T-helper 22 cell (primary cell): ENCODE results near the gene GNL3L.
A peak's percentile ranks its signal among the peaks of the same experiment; 100 is the strongest.
"Not testable (repeated sequence)": the region's sequence is repeated elsewhere in the genome, so short reads cannot be mapped to it uniquely, and the experiment has no call there.

Experiments used
- DNase-seq: peaks from one replicate; pipeline ENCODE4 v3.0.0-alpha.2; 2020; ENCODE audit warnings: low read depth

Gene GNL3L

DNA sequence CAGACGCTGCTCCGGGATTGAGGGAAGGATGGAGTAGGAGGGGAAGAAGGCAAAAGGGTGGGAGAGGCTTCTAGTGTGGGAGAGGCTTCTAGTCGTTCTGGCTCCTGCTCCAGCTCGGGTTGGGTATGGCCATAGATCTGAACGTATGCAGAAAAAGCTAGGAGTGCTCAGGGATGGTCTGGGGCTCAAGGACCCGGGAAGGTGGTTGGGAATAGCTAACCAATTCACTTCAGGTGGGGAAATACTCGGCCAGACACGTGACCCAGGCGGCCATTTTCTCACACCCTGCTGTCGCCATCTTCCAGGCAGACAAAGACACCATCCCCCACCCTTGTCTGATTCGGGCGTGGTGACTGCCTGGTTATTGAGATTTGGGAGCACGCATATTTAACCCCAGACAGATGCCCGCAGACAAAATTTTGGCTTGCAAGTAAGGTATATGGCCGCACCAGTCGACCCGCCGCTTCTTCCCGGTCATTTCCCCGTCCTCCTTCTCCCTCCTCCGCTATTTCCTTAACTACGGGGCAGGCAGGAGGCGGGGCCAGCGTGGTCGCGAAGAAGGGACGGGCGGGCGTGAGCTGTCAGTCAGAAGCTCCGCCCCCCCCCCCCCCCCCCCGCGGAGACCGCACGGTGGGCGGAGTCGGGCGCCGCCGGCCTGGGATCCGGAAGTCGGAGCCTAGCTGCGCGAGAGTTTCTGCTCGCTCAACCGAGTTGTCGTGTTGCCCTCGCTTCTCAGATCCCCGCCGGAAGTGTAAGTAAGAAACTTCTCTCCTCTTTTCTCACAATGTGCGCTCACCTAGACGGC lies at the start of gene GNL3L:
GNL3L (plus strand) TSS at position 668 of the 805 bp plus-strand sequence. CDS start 2,348 bp downstream, outside the sequence.
- peak; percentile 68 for DNase-seq

DNA sequence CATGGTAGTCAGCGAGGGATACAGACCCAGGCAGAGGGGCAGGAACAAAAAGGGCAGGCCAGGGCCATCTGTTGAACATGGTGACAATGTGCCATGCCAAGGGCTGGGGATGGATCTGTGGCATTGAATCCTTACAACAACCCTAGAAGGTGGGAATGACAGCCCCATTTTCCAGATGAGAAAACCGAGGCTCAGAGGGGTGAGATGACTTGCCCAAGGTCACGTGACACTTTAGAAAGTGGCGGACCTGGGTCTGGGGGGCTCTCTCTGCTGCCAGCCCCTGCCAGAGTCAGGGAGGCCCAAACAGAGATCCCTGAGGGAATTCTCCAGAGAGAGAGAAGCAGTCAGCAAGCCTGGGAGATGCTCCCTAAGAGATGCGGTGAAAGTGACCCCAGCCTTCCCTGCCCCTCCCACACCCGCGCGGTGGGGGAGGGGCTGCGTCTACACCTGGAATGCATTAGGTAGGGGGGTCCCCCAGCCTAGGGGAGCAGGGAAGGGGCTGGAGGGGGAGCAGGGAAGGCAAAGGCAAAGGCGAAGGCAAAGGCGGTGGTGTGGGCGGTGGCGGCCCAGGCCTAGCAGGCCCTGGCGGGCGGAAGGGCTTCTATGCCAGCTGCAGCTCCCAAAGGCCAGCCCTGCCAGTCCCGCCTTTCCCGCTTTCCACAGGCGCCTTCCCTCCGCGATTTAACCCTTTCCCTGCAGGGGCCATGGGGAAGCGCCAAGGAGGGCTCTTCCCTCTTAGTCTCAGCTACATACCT lies 47.0 kb upstream of the GNL3L start:
- DNase-seq, result no peak

GRCh38 chrX:54483946-54484345 lies 46.1 kb upstream of the GNL3L start:
- DNase-seq, result no peak

- no peak for DNase-seq
These were observed 45.4 kb upstream of the GNL3L start for GRCh38 chrX:54484666-54485065.

DNA sequence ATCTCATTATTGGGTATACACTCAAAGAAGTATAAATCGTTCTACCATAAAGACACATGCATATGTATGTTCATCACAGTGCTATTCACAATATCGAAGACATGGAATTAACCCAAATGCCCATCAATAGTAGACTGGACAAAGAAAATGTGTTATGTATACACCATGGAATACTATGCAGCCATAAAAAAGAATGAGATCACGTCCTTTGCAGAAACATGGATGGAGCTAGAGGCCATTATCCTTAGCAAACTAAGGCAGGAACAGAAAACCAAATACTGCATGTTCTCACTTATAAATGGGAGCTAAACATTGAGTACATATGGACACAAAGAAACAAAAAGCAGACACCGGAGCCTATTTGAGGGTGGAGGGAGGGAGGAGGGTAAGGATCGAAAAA lies 40.2 kb upstream of the GNL3L start:
- DNase-seq, result not testable (repeated sequence)

DNA sequence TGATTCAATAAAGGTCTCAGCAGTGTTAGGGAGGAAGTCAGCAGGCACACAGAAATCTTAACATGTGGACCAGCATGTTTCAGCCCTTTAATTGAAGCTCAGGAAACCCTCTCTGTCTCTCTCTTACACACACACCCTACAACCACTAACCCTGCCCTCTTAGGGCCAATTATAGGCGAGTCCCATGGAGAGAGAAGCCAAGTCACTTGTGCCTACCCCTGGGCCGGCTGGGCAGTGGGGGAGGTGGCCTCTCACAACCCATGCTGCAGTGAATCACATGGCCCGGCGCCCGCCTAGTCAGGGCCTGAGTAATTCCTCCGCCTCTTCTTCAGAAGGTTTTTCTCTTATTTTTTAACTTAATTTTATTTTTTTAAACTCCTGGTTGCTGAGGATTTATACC lies 37.7 kb upstream of the GNL3L start:
- no peak for DNase-seq

DNA sequence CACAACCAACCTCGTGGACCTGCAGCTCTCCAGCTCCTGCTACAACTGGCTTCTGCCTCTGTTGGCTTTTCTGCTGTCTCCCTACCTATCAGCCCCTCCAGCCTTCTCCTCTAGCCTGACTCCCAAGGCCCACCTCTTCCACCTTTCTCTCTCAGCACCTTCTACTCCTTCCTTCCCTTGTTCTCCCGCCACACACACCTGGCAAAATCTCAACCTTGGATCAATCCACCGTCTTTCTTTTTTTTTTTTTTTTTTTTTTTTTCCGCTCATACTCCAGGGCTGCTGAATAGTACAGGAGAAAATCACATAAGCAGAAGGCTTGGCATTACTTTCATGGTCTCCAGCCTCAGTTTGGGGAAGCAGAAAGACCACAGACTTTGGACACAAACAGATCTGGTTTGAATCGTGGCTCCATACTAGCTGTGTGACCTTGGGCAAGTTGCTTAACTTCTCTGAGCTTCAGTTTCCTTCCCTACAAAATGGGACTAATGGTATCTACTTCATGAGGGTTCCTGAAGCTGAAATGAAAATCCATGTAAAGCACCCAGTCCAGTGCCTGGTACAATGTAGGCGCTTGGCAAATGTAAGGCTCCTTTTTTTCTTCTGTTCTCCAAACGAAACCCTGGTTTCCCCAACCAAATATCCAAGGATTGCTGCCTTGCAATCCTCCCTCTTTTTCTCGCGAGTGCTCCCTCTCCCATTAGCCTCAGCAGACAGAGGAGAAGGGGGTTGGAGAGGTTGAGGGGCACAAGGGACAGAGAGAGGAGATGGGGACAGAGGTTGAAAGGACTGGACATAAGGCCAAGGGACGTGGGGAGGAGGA lies 35.6 kb upstream of the GNL3L start:
- no peak for DNase-seq

GRCh38 chrX:54494989-54495813 lies 34.8 kb upstream of the GNL3L start:
- no peak for DNase-seq

GRCh38 chrX:54495814-54496516 lies 34.1 kb upstream of the GNL3L start, which contains the start of gene FGD1:
Gene FGD1 (minus strand): TSS chrX:54496234. CDS start chrX:54495432, 802 bp downstream.
- DNase-seq, result peak; percentile 4

GRCh38 chrX:54496517-54496852 lies 33.5 kb upstream of the GNL3L start:
- no peak for DNase-seq

GRCh38 chrX:54496936-54497335 lies 33.1 kb upstream of the GNL3L start:
- no peak for DNase-seq

DNA sequence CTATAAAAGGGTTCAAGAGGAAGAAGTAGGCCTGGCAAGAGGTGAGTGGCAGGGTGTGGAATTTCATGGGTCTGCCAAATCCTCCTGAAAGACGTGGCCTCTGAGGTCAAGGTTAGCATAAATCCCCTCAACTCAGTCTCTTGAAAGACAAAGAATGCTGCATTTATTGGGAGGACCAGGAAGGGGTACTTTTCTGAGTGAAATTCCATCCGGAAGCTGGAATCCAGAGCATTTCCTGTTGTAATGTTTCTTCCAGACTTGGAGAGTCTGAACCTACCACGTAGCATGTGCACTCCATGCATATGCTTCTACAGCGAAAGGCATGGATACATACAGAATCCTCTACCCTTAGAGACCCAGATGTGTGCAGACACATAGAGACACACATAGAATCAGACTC lies 20.6 kb upstream of the GNL3L start:
- DNase-seq, result no peak

DNA sequence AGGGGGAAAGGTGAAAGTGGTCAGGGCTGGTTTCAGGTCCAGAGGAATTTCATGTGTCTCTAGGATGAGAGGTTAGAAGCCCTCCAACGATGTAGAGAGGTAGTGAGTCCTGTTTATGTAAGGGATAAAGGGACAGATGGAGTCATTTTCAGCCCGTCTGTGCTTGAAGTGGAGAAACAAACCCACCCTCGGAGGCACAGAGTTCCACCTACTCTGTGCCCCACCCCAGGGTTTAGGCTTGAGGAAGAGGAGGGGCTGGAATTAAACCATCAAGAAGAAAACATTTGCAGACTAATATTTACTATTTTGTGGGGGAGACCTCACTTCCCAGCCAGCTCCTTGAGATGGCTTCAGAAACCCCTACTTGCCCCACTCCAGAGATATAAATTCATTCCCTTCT lies 868 bp upstream of the GNL3L start:
- no peak for DNase-seq

DNA sequence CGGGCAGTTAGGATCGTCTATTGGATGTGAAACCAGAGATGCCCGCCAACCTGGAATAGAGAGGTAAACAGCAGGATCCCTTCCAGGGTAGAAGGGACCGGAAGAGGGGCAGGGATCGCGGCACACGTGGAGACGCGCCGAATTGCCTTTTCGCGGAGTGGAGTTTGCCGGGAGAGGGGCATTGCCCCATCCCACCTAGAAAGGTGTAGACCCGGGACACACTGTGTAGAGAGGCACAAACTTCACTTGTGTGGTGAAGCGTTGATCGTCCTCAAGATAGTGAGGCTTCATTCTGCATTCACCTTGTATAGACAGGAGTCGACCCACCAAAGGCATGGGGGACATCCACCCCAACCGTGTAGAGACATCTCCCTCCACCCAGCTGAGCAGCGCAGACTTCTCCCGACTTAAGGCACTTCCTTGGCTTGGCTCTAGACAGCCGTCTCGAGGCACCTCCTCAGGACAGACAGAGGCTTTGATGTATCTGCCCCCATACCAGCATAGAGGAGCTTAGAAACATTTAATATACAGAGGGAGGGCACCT lies 410 bp downstream of the GNL3L start:
- no peak for DNase-seq

- DNase-seq, result no peak
These were observed 4.3 kb downstream of the GNL3L start for GRCh38 chrX:54534271-54534670.

DNA sequence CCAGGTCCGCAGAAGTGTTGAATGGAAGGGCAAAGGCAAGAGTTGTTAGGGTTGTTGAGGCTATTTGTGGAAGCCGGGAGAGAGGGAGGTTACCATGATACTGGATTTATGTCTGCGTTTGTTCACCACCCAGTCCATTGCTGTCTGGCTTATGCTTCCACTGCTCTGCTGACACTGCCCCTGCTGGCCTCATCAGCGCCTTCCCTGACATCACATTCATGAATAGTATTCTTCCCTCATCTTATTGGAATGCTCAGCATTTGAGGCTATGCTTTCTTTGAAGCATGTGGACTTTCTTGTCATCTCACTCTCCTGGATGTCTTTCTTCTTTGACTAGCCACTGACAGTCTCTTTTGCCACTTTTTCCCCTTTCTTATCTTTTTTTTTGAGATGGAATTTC lies 10.3 kb downstream of the GNL3L start:
- DNase-seq, result no peak

DNA sequence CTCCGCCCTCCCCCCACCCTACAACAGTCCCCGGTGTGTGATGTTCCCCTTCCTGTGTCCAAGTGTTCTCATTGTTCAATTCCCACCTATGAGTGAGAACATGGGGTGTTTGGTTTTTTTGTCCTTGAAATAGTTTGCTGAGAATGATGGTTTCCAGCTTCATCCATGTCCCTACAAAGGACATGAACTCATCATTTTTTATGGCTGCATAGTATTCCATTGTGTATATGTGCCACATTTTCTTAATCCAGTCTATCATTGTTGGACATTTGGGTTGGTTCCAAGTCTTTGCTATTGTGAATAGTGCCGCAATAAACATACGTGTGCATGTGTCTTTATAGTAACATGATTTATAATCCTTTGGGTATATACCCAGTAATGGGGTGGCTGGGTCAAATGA lies 12.2 kb downstream of the GNL3L start:
- DNase-seq, result not testable (repeated sequence)

GRCh38 chrX:54550821-54551220 lies 20.8 kb downstream of the GNL3L start:
- DNase-seq, result no peak

DNA sequence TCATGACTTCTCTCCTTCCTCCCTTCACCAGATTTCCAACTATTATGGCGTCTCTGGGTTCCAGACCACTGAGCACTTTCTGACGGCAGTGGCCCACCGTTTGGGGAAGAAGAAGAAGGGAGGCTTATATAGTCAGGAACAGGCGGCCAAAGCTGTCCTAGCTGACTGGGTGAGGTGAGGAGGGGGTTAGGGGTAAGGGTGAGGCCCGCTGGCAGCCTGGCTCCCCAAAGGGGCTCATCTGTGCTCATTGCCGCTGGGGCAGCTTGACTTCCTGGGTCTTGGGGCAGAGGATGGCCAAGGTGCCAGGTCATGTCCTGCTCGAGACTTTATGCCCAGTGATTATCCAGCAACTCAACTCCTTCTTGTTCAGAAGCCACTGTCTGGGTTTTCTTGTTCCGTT lies 21.8 kb downstream of the GNL3L start:
- DNase-seq, result no peak

- not testable (repeated sequence) for DNase-seq
These were observed 25.0 kb downstream of the GNL3L start for GRCh38 chrX:54555006-54555405.

GRCh38 chrX:54560411-54560810 lies 30.4 kb downstream of the GNL3L start:
- DNase-seq, result no peak
